Spleen (tissue), 11 donors: ENCODE measurements around the gene OPTN. TPM values are rescaled to one million over a fixed set of nuclear protein-coding genes. Genes with fewer than 3 reads are reported as not detected.

Experiments
- DNase-seq: peaks from one replicate; pipeline ENCODE4 v3.0.0-alpha.2; 2020
- H3K27ac ChIP-seq, 8 donors: fragments of 200-600 bp; sonication (generic) in 7 of 8; 1 replicate in 4 of 8; 2 replicates in 4 of 8; pipeline versions ENCODE4 v1.5.0 to v1.8.0; 2016 to 2021; ENCODE audit warnings: inconsistent platforms in 4 of 8, mild to moderate bottlenecking in 4 of 8, moderate library complexity in 1 of 8
- H3K27me3 ChIP-seq, 7 donors: fragments of 200-600 bp; sonication (generic) in 6 of 7; replicated peaks in 1 of 7; 1 replicate in 4 of 7; 2 replicates in 3 of 7; pipeline versions ENCODE4 v1.5.0 to v1.8.0; 2016 to 2021; ENCODE audit warnings: inconsistent platforms in 3 of 7, mild to moderate bottlenecking in 1 of 7
- H3K36me3 ChIP-seq, 6 donors: fragments of 200-600 bp; sonication (generic) in 5 of 6; 1 replicate in 4 of 6; 2 replicates in 2 of 6; pipeline versions ENCODE4 v1.5.0 to v1.8.0; 2016 to 2021; ENCODE audit warnings: inconsistent platforms in 2 of 6
- H3K4me1 ChIP-seq, 6 donors: fragments of 200-600 bp; sonication (generic) in 5 of 6; 1 replicate in 3 of 6; 2 replicates in 3 of 6; pipeline versions ENCODE4 v1.5.0 to v1.8.0; 2016 to 2021; ENCODE audit warnings: inconsistent platforms in 3 of 6
- H3K4me3 ChIP-seq, 8 donors: fragments of 200-600 bp; sonication (generic) in 7 of 8; 1 replicate in 4 of 8; 2 replicates in 4 of 8; pipeline versions ENCODE4 v1.5.0 to v1.8.0; 2016 to 2021; ENCODE audit warnings: inconsistent platforms in 4 of 8, mild to moderate bottlenecking in 4 of 8, moderate library complexity in 2 of 8
- H3K9me3 ChIP-seq, 8 donors: fragments of 200-600 bp; sonication (generic) in 7 of 8; 1 replicate in 4 of 8; 2 replicates in 4 of 8; pipeline versions ENCODE4 v1.5.0 to v1.8.0; 2016 to 2021; ENCODE audit warnings: inconsistent platforms in 4 of 8
- CTCF ChIP-seq, 11 experiments: fragments of 200-600 bp in 7 of 11; fragments of 450-650 bp in 4 of 11; sonication (generic) in 4 of 11; IDR thresholded peaks in 8 of 11; conservative IDR thresholded peaks in 3 of 11; 1 replicate in 7 of 11; 2 replicates in 4 of 11; pipeline versions ENCODE4 v1.4.0 to v1.8.0; 2016 to 2021; ENCODE audit warnings: antibody characterized with exemption in 11 of 11, inconsistent platforms in 4 of 11, mild to moderate bottlenecking in 1 of 11
- POLR2A ChIP-seq, 3 donors: fragments of 450-650 bp; IDR thresholded peaks; one replicate each; pipeline ENCODE4 v1.5.1; 2017; ENCODE audit warnings: antibody characterized with exemption in 3 of 3, mild to moderate bottlenecking in 1 of 3
- POLR2AphosphoS5 ChIP-seq, 3 donors: sonication (generic); formaldehyde crosslinking; IDR thresholded peaks; one replicate each; pipeline ENCODE4 v1.5.1; 2017; ENCODE audit warnings: antibody characterized with exemption in 3 of 3
- WGBS, 5 donors: extraction: QIAGEN DNeasy Blood & Tissue Kit in 3 of 5; methylation state at CpG; one replicate each; pipeline versions ENCODE4 v1.1.5 to v1.1.7; 2013 to 2018; 5-methylcytosine and 5-hydroxymethylcytosine counted together
- intact Hi-C: fragments of 100-400 bp; cut with DNase I; formaldehyde crosslinking; loops from one replicate; pipeline ENCODE4 v1.15.0; 2023; ENCODE audit warnings: low total_unique reads
- polyA plus RNA-seq, 3 donors: library from polyadenylated mRNA; stranded (reverse); fragments of 200-250 nt; gene quantifications; one replicate each; pipeline ENCODE4 v1.2.1, GENCODE V29; 2013
- total RNA-seq, 7 donors: library from RNA; depleted of rRNA in 3 of 7; stranded (reverse); fragments of >200 nt in 3 of 7; fragmentation: NEBNext Ultra II Directional in 4 of 7; extraction: Animal tissue kit (Norgen Biotek cat#: 25700) in 4 of 7; gene quantifications; one replicate each; pipeline versions ENCODE4 v1.1.0 to v1.2.1, GENCODE V29; 2016 to 2021
- donor health status: healthy with polysubstance abuse.
- donor health status: DM: no; HTN: no; CAD: no; lungs with moderate emphysema.
- donor health status: DM: no; HTN: no; CAD: no.
- donor health status: Bipolar disorder and iron deficiency.
- donor health status: healthy.
- donor health status: DM: no; HTN: no; CAD: no.
- donor health status: DM: yes; HTN: yes; CAD: no.

The OPTN gene
- total and polyA plus RNA-seq, 10 donors = 17.2 to 73.7 (median 52.0) TPM

- TF ChIP-seq CTCF (IDR thresholded peaks at IDR 0.05 in 8 of 11, conservative IDR thresholded peaks at IDR 0.05 in 3 of 11) (no peak), POLR2A (IDR thresholded peaks at IDR 0.05) (no peak), POLR2AphosphoS5 (IDR thresholded peaks at IDR 0.05) (no peak)
- WGBS, 5 donors = 78 to 92% (median 80%) methylated on average over 10 of the region's 10 CpGs
- Histone ChIP-seq H3K4me3 (no peak overlapping the region), H3K36me3 (peaks cover 2 to 100% (median 56%) of the 10 kb centered on the region in 6 donors), H3K4me1 (peaks cover 0 to 37% (median 27%) of the 10 kb centered on the region in 6 donors), H3K9me3 (no peaks in the 10 kb centered on the region), H3K27me3 (no peaks in the 10 kb centered on the region), H3K27ac (no peak overlapping the region)
- intact Hi-C loops = no loop called here
- no peak for DNase-seq
Observed at GRCh38 chr10:13120786-13121499, 21.0 kb downstream of the OPTN start.

DNA sequence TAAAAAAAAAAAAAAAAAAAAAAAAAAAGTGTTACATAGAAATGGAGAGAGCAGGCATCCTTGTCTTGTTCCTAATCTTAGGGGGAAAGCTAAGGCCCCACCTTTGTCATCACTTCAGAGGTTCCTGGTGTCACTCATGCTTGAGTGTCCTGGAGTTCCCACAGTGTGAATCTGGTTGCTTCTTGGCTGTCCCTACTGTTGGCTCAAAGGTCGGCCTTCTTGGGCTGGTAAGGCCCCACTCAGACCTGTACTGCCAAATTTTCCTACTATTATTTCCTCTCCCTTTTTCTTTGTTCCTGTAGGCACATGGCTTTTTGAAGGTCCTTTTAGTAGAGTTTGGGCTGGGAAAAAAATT is 21.5 kb downstream of the OPTN start:
- DNase-seq = no peak
- intact Hi-C loops = no loop called here
- Histone ChIP-seq H3K4me3 (no peak overlapping the region), H3K4me1 (peaks cover 0 to 31% (median 22%) of the 10 kb centered on the region in 6 donors), H3K27me3 (no peaks in the 10 kb centered on the region), H3K36me3 (peaks cover 2 to 100% (median 56%) of the 10 kb centered on the region in 6 donors), H3K27ac (peak overlapping the region in 1 of 8 donors; percentile 42), H3K9me3 (no peaks in the 10 kb centered on the region)
- TF ChIP-seq POLR2AphosphoS5 (IDR thresholded peaks at IDR 0.05) (no peak), POLR2A (IDR thresholded peaks at IDR 0.05) (no peak), CTCF (IDR thresholded peaks at IDR 0.05 in 8 of 11, conservative IDR thresholded peaks at IDR 0.05 in 3 of 11) (no peak)
- 70 to 93% (median 76%) methylated on average over 1 of the region's 1 CpG for WGBS, 5 donors

- Histone ChIP-seq H3K27me3 (no peaks in the 10 kb centered on the region), H3K4me3 (no peak overlapping the region), H3K4me1 (no peaks in the 10 kb centered on the region), H3K36me3 (peaks cover 4 to 100% (median 86%) of the 10 kb centered on the region in 6 donors), H3K9me3 (no peaks in the 10 kb centered on the region), H3K27ac (no peak overlapping the region)
- WGBS, 5 donors = 91 to 95% (median 93%) methylated on average over 8 of the region's 8 CpGs
- DNase-seq = no peak
- TF ChIP-seq POLR2A (IDR thresholded peaks at IDR 0.05) (no peak), CTCF (IDR thresholded peaks at IDR 0.05 in 8 of 11, conservative IDR thresholded peaks at IDR 0.05 in 3 of 11) (no peak), POLR2AphosphoS5 (IDR thresholded peaks at IDR 0.05) (no peak)
- intact Hi-C loops = no loop called here
Observed at GRCh38 chr10:13136651-13137050, 36.7 kb downstream of the OPTN start.

DNA sequence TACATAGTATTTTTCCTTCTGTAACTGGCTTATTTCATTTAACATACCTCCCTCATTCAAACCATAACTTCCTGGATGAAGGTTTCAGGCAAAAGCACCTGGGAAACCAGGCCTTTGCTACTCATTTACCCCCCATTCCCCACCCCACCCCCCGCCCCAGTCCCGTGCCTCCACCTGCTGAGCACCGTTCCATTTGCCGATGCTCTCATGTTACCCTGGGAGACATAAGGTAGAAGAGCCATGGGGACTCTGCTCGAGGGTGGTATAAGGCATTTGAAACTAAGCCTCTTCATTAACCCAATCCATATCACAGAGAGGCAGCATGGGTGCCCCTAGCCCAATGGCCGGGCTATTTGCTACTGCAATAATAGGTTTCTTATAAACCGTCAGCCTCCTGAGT is 39.2 kb downstream of the OPTN start:
- Histone ChIP-seq H3K27me3 (no peaks in the 10 kb centered on the region), H3K36me3 (peaks cover 4 to 100% (median 61%) of the 10 kb centered on the region in 6 donors), H3K27ac (no peak overlapping the region), H3K4me1 (no peaks in the 10 kb centered on the region), H3K9me3 (peaks cover 0 to 5% (median 0%) of the 10 kb centered on the region in 8 donors), H3K4me3 (no peak overlapping the region)
- intact Hi-C loops = no loop called here
- no peak for TF ChIP-seq POLR2A (IDR thresholded peaks at IDR 0.05)
- 83 to 91% (median 91%) methylated on average over 7 of the region's 7 CpGs for WGBS, 5 donors
- DNase-seq = no peak
